Neutrophil (primary cell): Measurements from ENCODE around the gene EI24.
A peak's percentile ranks its signal among the peaks of the same experiment; 100 is the strongest.
"Not testable (repeated sequence)": the region's sequence is repeated elsewhere in the genome, so short reads cannot be mapped to it uniquely, and the experiment has no call there.

Experiments used
- H3K27ac ChIP-seq: fragments of 200-600 bp; sonication (generic); 2 replicates; pipeline ENCODE4 v1.5.1; 2016; ENCODE audit warnings: mild to moderate bottlenecking, moderate library complexity
- H3K27me3 ChIP-seq: fragments of 200-600 bp; sonication (generic); 2 replicates; pipeline ENCODE4 v1.6.0; 2016; ENCODE audit warnings: mild to moderate bottlenecking
- H3K36me3 ChIP-seq: fragments of 200-600 bp; sonication (generic); 2 replicates; pipeline ENCODE4 v1.5.1; 2017
- H3K4me1 ChIP-seq, 2 experiments: fragments of 200-600 bp in 1 of 2; sonication (generic) in 1 of 2; 1 replicate in 1 of 2; 2 replicates in 1 of 2; pipeline versions ENCODE4 v1.5.1 to v1.6.1; 2013 to 2016; ENCODE audit warnings: low read depth in 1 of 2, low read length in 1 of 2, mild to moderate bottlenecking in 1 of 2, moderate library complexity in 1 of 2; ENCODE audit not compliant: control insufficient read depth in 1 of 2, insufficient read depth in 1 of 2
- H3K4me3 ChIP-seq, 2 experiments: fragments of 200-600 bp in 1 of 2; sonication (generic) in 1 of 2; 1 replicate in 1 of 2; 2 replicates in 1 of 2; pipeline ENCODE4 v1.5.1; 2013 to 2016; ENCODE audit warnings: low read depth in 1 of 2, low read length in 1 of 2, mild to moderate bottlenecking in 1 of 2, moderate library complexity in 1 of 2
- H3K9me3 ChIP-seq: fragments of 200-600 bp; sonication (generic); 2 replicates; pipeline ENCODE4 v1.5.1; 2016
- TF ChIP-seq, protein P1 (sequence below): fragments of 200-600 bp; sonication (generic); IDR thresholded peaks from 2 replicates; pipeline ENCODE4 v1.5.1; 2016; ENCODE audit warnings: antibody characterized with exemption

EI24 gene

DNA sequence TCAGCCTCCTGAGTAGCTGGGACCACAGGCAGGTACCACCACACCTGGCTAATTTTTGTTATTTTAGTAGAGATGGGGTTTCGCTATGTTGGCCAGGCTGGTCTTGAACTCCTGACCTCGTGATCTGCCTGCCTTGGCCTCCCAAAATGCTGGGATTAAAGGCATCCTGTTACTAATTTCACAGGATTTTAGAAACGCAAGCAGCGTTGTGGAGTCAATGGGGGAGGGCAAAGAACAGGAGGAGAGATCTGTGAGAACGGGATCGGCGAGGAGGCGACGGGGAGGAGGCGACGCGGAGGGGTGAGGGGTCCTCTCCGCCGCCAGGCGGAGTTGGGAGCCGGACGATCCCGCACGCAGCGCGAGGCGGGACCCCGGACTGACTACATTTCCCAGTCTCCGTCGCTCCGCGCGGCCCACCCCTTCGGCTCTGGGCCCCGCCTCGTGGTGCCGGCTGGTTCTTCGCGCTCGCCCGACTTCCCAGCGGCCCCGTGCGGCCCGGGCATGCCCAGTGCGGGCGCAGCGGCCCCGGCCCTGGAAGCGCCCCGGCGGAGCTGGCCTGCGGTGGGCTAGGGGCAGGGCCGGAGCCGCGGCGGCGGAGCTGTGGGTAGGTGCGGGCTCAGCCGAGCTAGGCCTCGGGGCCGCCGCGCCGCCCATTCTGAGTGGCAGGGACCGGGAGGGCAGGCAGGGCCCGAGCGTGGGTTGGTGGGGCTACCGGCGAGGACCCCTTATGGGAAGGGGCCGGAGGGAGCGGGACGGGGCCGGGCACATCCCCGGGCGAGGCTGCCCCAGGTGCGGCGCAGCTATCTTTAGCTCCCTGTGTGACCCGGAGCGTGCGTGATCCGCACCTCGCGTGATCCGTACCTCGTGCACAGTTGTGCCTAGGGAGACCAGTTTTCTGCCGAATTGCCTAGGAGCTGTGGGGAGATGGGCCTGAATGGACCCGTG, at the start of gene EI24:
TSS of gene EI24 (plus strand) at position 508 of the 945 bp plus-strand sequence. CDS start 3,051 bp downstream, outside the sequence.
- Histone ChIP-seq H3K4me1 (peaks cover 10 to 14% of the 10 kb centered on the region in 2 experiments), H3K9me3 (no peaks in the 10 kb centered on the region), H3K27me3 (no peaks in the 10 kb centered on the region), H3K4me3 (peak within 1 kb of the TSS; percentile 69 to 71), H3K36me3 (peaks cover 7% of the 10 kb centered on the region), H3K27ac (peak within 1 kb of the TSS; percentile 52)
- TF ChIP-seq, protein P1, sequence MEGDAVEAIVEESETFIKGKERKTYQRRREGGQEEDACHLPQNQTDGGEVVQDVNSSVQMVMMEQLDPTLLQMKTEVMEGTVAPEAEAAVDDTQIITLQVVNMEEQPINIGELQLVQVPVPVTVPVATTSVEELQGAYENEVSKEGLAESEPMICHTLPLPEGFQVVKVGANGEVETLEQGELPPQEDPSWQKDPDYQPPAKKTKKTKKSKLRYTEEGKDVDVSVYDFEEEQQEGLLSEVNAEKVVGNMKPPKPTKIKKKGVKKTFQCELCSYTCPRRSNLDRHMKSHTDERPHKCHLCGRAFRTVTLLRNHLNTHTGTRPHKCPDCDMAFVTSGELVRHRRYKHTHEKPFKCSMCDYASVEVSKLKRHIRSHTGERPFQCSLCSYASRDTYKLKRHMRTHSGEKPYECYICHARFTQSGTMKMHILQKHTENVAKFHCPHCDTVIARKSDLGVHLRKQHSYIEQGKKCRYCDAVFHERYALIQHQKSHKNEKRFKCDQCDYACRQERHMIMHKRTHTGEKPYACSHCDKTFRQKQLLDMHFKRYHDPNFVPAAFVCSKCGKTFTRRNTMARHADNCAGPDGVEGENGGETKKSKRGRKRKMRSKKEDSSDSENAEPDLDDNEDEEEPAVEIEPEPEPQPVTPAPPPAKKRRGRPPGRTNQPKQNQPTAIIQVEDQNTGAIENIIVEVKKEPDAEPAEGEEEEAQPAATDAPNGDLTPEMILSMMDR, result no peak

DNA sequence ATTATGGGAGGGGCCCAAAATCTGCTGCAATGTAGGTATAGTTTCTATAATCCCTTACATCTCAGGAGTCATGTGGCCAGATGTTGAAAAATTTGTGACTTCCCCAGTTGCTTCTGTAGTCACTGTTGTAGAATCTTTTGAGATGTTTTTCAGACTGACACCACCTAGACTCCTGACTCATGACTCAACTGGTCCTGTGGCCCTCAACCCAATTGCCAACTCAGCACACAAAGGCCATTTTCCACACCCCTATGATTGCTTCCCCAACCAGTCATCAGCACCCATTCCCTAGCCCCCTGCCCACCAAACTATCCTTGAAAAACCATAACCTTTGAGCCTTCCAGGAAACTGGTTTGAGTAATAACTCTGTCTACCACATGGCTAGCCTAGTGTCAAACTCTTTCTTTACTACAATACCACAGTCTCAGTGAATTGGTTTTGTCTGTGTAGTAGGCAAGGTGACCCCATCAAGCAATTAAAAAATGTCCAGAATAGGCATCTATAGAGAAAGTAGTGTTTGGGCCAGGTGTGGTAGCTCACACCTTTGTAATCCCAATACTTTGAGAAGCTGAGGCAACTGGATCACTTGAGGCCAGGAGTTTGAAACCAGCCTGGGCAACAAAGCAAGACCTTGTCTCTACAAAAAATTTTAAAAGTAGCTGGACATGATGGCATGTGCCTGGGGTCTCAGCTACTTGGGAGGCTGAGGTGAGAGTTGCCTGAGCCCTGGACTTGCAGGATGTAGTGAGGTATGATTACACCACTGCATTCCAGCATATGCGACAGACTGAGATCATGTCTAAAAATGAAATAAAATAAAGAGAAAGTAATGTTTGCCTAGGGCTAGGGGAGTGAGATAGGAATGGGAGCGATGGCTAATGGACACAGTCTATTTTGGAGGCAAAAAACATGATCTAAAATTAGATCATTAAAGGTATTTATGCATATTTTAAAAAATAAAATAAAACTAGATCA, 49.1 kb upstream of the EI24 start:
- H3K36me3 ChIP-seq, result no peaks in the 10 kb centered on the region
- H3K27me3 ChIP-seq, result peaks cover 17% of the 10 kb centered on the region
- TF ChIP-seq, protein P1, result no peak
- H3K9me3 ChIP-seq, result no peaks in the 10 kb centered on the region
- no peak overlapping the region for H3K27ac ChIP-seq
- H3K4me1 ChIP-seq, result peaks cover 0 to 2% of the 10 kb centered on the region in 2 experiments
- H3K4me3 ChIP-seq, result no peak overlapping the region

DNA sequence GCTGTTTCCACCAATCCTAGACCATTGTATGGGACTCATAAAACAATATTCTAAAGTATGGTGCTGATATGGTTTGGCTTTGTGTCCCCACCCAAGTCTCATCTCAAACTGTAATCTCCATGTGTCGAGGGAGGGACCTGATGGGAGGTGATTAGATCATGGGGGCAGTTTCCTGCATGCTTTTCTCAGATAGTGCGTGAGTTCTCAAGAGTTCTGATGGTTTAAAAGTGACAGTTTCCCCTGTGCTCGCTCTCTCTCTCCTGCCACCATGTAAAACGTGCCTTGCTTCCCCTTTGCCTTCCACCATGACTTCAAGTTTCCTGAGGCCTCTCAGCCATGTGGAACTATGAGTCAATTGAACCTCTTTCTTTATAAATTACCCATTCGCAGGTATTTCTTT, 44.0 kb upstream of the EI24 start:
- no peak overlapping the region for H3K27ac ChIP-seq
- no peak overlapping the region for H3K4me3 ChIP-seq
- no peaks in the 10 kb centered on the region for H3K36me3 ChIP-seq
- H3K27me3 ChIP-seq, result no peaks in the 10 kb centered on the region
- H3K4me1 ChIP-seq, result no peaks in the 10 kb centered on the region
- TF ChIP-seq, protein P1, result no peak
- H3K9me3 ChIP-seq, result no peaks in the 10 kb centered on the region

DNA sequence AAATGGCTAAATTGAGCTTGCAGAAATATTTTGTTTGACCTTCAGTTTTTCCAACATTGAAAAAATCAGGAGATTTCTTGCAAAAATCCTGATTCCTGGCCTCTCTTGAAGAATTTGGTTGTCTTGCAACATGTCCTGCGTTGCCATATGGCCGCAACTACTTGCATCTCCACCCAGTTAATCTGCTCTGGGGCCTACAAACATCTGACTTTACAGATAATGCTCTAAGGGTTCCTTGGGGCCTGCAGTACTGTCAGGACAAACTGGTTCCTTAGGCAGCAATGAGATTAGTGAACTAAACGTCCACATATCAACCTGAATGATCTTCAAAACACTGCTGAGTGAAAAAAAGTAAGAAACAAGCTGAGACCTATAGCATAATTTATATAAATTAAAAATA, 36.6 kb upstream of the EI24 start:
- Histone ChIP-seq H3K4me1 (no peaks in the 10 kb centered on the region), H3K9me3 (no peaks in the 10 kb centered on the region), H3K36me3 (no peaks in the 10 kb centered on the region), H3K27ac (no peak overlapping the region), H3K27me3 (no peaks in the 10 kb centered on the region), H3K4me3 (no peak overlapping the region)
- TF ChIP-seq, protein P1, result no peak

DNA sequence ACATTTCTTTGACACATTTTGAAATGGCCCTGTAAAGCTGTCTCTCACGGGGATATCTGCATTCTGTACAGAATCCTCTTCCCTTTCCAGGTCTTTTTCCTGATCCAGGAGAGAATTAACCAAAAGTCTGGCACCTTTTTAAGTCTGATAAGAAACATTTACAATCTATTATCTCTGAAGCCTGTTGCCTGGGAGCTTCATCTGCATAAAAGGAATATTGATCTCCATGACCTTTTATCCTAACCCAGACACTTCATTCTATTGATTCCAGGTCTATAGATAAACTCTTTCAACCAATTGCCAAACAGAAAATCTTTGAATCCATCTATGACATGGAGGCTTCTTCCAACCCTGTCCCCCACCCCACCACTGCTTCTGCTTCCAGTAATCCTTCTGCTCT, 33.7 kb upstream of the EI24 start:
- TF ChIP-seq, protein P1, result no peak
- H3K27me3 ChIP-seq, result no peaks in the 10 kb centered on the region

DNA sequence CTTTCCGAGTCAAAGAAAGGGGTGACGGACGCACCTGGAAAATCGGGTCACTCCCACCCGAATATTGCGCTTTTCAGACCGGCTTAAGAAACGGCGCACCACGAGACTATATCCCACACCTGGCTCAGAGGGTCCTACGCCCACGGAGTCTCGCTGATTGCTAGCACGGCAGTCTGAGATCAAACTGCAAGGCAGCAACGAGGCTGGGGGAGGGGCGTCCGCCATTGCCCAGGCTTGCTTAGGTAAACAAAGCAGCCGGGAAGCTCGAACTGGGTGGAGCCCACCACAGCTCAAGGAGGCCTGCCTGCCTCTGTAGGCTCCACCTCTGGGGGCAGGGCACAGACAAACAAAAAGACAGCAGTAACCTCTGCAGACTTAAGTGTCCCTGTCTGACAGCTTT, 32.4 kb upstream of the EI24 start:
- not testable (repeated sequence) for H3K9me3 ChIP-seq, H3K4me1 ChIP-seq, H3K27ac ChIP-seq, H3K27me3 ChIP-seq, H3K36me3 ChIP-seq, H3K4me3 ChIP-seq

More for the DNA sequence above, 33.7 kb upstream of the EI24 start:
- Histone ChIP-seq H3K4me3 (no peak overlapping the region), H3K36me3 (no peaks in the 10 kb centered on the region), H3K9me3 (no peaks in the 10 kb centered on the region), H3K27ac (no peak overlapping the region), H3K4me1 (no peaks in the 10 kb centered on the region)
